ENCODE measurements around the gene CNPY2. TPM values are rescaled to one million over a fixed set of nuclear protein-coding genes. Genes with fewer than 3 reads are reported as not detected.

The CNPY2 gene
- total and polyA plus RNA-seq, 2 of the 13 experiments (the other 11 are each of a cell fraction or from before 2014, with no cell fraction given): 285 to 356 TPM

DNA sequence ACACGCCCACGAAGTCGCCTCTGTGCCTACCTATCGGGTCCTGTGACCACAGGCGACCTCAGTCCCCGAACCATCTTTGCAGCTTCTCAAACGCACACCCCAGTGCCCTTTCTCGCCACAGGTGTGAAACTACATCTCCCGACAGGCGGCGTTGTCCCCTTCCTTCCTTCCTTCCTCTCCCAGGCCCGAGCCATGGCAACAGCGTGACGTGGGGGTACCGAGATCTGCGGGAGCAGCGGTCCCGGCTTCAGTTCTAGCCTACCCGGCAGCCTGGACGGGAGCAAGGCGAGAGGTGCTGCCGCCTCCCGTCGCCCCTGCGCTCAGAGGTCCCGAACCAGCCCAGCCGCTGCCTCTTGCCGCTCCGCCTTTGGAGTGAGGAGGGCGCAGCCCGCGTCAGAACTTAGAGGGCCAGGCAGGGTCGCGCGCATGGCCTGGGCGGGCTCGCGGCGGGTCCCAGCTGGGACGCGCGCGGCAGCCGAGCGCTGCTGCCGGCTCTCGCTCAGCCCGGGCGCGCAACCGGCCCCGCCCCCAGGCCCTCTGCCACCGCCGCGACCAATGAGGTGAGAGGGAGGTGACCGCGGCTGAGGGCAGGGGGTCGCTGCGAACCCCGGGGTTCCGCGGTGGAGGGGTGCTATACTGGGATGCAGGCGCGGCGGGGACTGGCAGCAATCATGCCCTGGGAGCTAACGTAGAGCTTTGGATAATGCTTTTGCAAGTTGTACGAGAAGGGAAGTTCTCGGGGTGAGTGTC is 48.9 kb downstream of the CNPY2 start, which contains the start of gene COQ10A (continued):
- TF ChIP-seq, protein P1, sequence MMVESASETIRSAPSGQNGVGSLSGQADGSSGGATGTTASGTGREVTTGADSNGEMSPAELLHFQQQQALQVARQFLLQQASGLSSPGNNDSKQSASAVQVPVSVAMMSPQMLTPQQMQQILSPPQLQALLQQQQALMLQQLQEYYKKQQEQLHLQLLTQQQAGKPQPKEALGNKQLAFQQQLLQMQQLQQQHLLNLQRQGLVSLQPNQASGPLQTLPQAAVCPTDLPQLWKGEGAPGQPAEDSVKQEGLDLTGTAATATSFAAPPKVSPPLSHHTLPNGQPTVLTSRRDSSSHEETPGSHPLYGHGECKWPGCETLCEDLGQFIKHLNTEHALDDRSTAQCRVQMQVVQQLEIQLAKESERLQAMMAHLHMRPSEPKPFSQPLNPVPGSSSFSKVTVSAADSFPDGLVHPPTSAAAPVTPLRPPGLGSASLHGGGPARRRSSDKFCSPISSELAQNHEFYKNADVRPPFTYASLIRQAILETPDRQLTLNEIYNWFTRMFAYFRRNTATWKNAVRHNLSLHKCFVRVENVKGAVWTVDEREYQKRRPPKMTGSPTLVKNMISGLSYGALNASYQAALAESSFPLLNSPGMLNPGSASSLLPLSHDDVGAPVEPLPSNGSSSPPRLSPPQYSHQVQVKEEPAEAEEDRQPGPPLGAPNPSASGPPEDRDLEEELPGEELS (CRISPR knock-in tag; IDR thresholded peaks at IDR 0.05): 0 out of 2 replicates have a peak, but pooled peaks have one; percentile 41
- TF ChIP-seq ZSCAN21 (CRISPR knock-in tag; IDR thresholded peaks at IDR 0.05; ENCODE audit: borderline replicate concordance) (peak; percentile 70; the same call in 1 of the 2 replicates), ATF7-NPFF (CRISPR knock-in tag; IDR thresholded peaks at IDR 0.05; ENCODE audit: low read depth) (peak; percentile 95), ZNF337 (CRISPR knock-in tag; IDR thresholded peaks at IDR 0.05; ENCODE audit: borderline replicate concordance, low read depth) (peak; percentile 73; the same call in 1 of the 2 replicates), ZNF296 (CRISPR knock-in tag; conservative IDR thresholded peaks at IDR 0.05) (no peak), REPIN1 (CRISPR knock-in tag; IDR thresholded peaks at IDR 0.05; ENCODE audit: borderline replicate concordance, low read depth) (peak; percentile 95), ELF1 (CRISPR knock-in tag; IDR thresholded peaks at IDR 0.05) (peak; percentile 85), MZF1 (CRISPR knock-in tag; IDR thresholded peaks at IDR 0.05; ENCODE audit: borderline replicate concordance) (no peak), GATAD2A (CRISPR knock-in tag; IDR thresholded peaks at IDR 0.05) (peak; percentile 67; the same call in 1 of the 2 replicates), GATAD1 (CRISPR knock-in tag; IDR thresholded peaks at IDR 0.05) (peak; percentile 54), JUN (CRISPR knock-in tag; IDR thresholded peaks at IDR 0.05) (0 out of 2 replicates have a peak, but pooled peaks have one; percentile 52)
- TF ChIP-seq, protein P2, sequence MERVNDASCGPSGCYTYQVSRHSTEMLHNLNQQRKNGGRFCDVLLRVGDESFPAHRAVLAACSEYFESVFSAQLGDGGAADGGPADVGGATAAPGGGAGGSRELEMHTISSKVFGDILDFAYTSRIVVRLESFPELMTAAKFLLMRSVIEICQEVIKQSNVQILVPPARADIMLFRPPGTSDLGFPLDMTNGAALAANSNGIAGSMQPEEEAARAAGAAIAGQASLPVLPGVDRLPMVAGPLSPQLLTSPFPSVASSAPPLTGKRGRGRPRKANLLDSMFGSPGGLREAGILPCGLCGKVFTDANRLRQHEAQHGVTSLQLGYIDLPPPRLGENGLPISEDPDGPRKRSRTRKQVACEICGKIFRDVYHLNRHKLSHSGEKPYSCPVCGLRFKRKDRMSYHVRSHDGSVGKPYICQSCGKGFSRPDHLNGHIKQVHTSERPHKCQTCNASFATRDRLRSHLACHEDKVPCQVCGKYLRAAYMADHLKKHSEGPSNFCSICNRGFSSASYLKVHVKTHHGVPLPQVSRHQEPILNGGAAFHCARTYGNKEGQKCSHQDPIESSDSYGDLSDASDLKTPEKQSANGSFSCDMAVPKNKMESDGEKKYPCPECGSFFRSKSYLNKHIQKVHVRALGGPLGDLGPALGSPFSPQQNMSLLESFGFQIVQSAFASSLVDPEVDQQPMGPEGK (CRISPR knock-in tag; IDR thresholded peaks at IDR 0.05): peak; percentile 65; the same call in 1 of the 2 replicates
- TF ChIP-seq, protein P3, sequence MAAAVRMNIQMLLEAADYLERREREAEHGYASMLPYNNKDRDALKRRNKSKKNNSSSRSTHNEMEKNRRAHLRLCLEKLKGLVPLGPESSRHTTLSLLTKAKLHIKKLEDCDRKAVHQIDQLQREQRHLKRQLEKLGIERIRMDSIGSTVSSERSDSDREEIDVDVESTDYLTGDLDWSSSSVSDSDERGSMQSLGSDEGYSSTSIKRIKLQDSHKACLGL (CRISPR knock-in tag; IDR thresholded peaks at IDR 0.05): peak; percentile 67; the same call in 1 of the 2 replicates
- TF ChIP-seq, protein P4, sequence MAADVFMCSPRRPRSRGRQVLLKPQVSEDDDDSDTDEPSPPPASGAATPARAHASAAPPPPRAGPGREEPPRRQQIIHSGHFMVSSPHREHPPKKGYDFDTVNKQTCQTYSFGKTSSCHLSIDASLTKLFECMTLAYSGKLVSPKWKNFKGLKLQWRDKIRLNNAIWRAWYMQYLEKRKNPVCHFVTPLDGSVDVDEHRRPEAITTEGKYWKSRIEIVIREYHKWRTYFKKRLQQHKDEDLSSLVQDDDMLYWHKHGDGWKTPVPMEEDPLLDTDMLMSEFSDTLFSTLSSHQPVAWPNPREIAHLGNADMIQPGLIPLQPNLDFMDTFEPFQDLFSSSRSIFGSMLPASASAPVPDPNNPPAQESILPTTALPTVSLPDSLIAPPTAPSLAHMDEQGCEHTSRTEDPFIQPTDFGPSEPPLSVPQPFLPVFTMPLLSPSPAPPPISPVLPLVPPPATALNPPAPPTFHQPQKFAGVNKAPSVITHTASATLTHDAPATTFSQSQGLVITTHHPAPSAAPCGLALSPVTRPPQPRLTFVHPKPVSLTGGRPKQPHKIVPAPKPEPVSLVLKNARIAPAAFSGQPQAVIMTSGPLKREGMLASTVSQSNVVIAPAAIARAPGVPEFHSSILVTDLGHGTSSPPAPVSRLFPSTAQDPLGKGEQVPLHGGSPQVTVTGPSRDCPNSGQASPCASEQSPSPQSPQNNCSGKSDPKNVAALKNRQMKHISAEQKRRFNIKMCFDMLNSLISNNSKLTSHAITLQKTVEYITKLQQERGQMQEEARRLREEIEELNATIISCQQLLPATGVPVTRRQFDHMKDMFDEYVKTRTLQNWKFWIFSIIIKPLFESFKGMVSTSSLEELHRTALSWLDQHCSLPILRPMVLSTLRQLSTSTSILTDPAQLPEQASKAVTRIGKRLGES (CRISPR knock-in tag; IDR thresholded peaks at IDR 0.05; ENCODE audit: borderline replicate concordance): no peak
- TF ChIP-seq, protein P5, sequence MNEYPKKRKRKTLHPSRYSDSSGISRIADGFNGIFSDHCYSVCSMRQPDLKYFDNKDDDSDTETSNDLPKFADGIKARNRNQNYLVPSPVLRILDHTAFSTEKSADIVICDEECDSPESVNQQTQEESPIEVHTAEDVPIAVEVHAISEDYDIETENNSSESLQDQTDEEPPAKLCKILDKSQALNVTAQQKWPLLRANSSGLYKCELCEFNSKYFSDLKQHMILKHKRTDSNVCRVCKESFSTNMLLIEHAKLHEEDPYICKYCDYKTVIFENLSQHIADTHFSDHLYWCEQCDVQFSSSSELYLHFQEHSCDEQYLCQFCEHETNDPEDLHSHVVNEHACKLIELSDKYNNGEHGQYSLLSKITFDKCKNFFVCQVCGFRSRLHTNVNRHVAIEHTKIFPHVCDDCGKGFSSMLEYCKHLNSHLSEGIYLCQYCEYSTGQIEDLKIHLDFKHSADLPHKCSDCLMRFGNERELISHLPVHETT (CRISPR knock-in tag; conservative IDR thresholded peaks at IDR 0.05): 0 out of 2 replicates have a peak, but pooled peaks have one; percentile 60
- TF ChIP-seq, protein P6, sequence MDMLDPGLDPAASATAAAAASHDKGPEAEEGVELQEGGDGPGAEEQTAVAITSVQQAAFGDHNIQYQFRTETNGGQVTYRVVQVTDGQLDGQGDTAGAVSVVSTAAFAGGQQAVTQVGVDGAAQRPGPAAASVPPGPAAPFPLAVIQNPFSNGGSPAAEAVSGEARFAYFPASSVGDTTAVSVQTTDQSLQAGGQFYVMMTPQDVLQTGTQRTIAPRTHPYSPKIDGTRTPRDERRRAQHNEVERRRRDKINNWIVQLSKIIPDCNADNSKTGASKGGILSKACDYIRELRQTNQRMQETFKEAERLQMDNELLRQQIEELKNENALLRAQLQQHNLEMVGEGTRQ (IDR thresholded peaks at IDR 0.05; ENCODE audit: low read depth, low read length): 0 out of 2 replicates have a peak, but pooled peaks have one; percentile 12
- TF ChIP-seq, protein P6 (CRISPR knock-in tag; IDR thresholded peaks at IDR 0.05; ENCODE audit: borderline replicate concordance): no peak

Data from HepG2 (cell line).